Heart left ventricle (tissue), 16 donors: ENCODE results near the gene PCBP4. TPM values are rescaled to one million over a fixed set of nuclear protein-coding genes. Genes with fewer than 3 reads are reported as not detected.

Source experiments
- ATAC-seq, 4 donors: fragments of 200-7000 bp; cut with Tn5 transposase; one replicate each; pipeline ENCODE4 v1.9.1; 2020 to 2022; ENCODE audit warnings: moderate library complexity in 4 of 4, mild to moderate bottlenecking in 3 of 4, moderate number of reproducible peaks in 1 of 4
- DNase-seq, 5 donors: peaks; one replicate each; pipeline ENCODE4 v3.0.0-alpha.2; 2020
- H3K27ac ChIP-seq, 12 donors: fragments of 200-600 bp; sonication (generic) in 4 of 12; one replicate each; pipeline versions ENCODE4 v1.5.0 to v1.8.0; 2016 to 2022; ENCODE audit warnings: mild to moderate bottlenecking in 2 of 12
- H3K27me3 ChIP-seq, 9 donors: fragments of 200-600 bp; sonication (generic) in 2 of 9; one replicate each; pipeline versions ENCODE4 v1.5.1 to v1.8.0; 2016 to 2022; ENCODE audit warnings: mild to moderate bottlenecking in 3 of 9
- H3K36me3 ChIP-seq, 9 donors: fragments of 200-600 bp; sonication (generic) in 2 of 9; one replicate each; pipeline versions ENCODE4 v1.5.0 to v1.8.0; 2018 to 2022; ENCODE audit warnings: mild to moderate bottlenecking in 2 of 9
- H3K4me1 ChIP-seq, 12 donors: fragments of 200-600 bp; sonication (generic) in 4 of 12; one replicate each; pipeline versions ENCODE4 v1.5.0 to v1.8.0; 2016 to 2022; ENCODE audit warnings: mild to moderate bottlenecking in 3 of 12
- H3K4me3 ChIP-seq, 12 donors: fragments of 200-600 bp; sonication (generic) in 4 of 12; one replicate each; pipeline versions ENCODE4 v1.5.0 to v1.8.0; 2017 to 2022; ENCODE audit warnings: mild to moderate bottlenecking in 9 of 12, moderate library complexity in 4 of 12
- H3K9me3 ChIP-seq, 12 donors: fragments of 200-600 bp; sonication (generic) in 4 of 12; one replicate each; pipeline versions ENCODE4 v1.5.0 to v1.8.0; 2016 to 2022; ENCODE audit warnings: mild to moderate bottlenecking in 1 of 12
- POLR2A ChIP-seq, 2 donors: fragments of 450-650 bp; IDR thresholded peaks; one replicate each; pipeline ENCODE4 v1.6.1; 2017; ENCODE audit warnings: antibody characterized with exemption in 2 of 2, mild to moderate bottlenecking in 2 of 2, moderate library complexity in 2 of 2
- WGBS, 4 donors: extraction: QIAGEN DNeasy Blood & Tissue Kit in 2 of 4; methylation state at CpG; one replicate each; pipeline versions ENCODE4 v1.1.5 to v1.1.7; 2013 to 2018; 5-methylcytosine and 5-hydroxymethylcytosine counted together
- intact Hi-C, 10 donors: fragments of 100-400 bp; cut with DNase I; formaldehyde crosslinking; loops; one replicate each; pipeline versions ENCODE4 v1.11.1 to v1.14.2; 2022
- polyA plus RNA-seq, 2 donors: library from polyadenylated mRNA; stranded (reverse); fragments of 200-250 nt; gene quantifications; one replicate each; pipeline ENCODE4 v1.2.3, GENCODE V29; 2013
- total RNA-seq, 9 donors: library from RNA; depleted of rRNA in 2 of 9; stranded (reverse); fragments of >200 nt in 2 of 9; fragmentation: NEBNext Ultra II Directional in 3 of 9; extraction: Animal tissue kit (Norgen Biotek cat#: 25700) in 3 of 9; gene quantifications; one replicate each; pipeline versions ENCODE4 v1.1.0 to v1.2.4, GENCODE V29; 2016 to 2023
- TF ChIP-seq, protein P1 (sequence below), 12 donors: fragments of 200-600 bp; sonication (generic) in 4 of 12; IDR thresholded peaks; one replicate each; pipeline versions ENCODE4 v1.5.0 to v1.8.0; 2018 to 2022; ENCODE audit warnings: antibody characterized with exemption in 12 of 12, mild to moderate bottlenecking in 5 of 12
- donor health status: ischemic (EF 13 %, LVEDD 7.1; RV severe dilation, severe dysfunction).
- donor health status: healthy with polysubstance abuse.
- donor health status: DM: no; HTN: yes; CAD: no.
- donor health status: DM: no; HTN: no; CAD: no.
- donor health status: ischemic (EF 25% LVEDD 6.9; RV normal size, moderate dysfunction).
- donor health status: ischemic (EF 25% LVEDD 5.7; RV mildly dilated, moderate dysfunction).
- donor health status: healthy.
- donor health status: DM: yes; HTN: yes; CAD: no.
- donor health status: ischemic (EF 35%, LVEDD 5.7; RV mildly dilated, moderate dysfunction).
- donor health status: nonischemic (EF 11% LVEDD 7.7; RV severe dilation, severe dysfunction).
- donor health status: DM: yes; HTN: yes; CAD: no.
- donor health status: PGD.
- donor health status: ischemic (EF 29% LVEDD 5.4; RV normal size, mild dysfunction).
- donor health status: nonischemic (EF 23%, LVEDD 6.1; RV moderate dilation, normal function).

Gene PCBP4
- total and polyA plus RNA-seq, 11 donors, result 55.4 to 149 (median 64.8) TPM

DNA sequence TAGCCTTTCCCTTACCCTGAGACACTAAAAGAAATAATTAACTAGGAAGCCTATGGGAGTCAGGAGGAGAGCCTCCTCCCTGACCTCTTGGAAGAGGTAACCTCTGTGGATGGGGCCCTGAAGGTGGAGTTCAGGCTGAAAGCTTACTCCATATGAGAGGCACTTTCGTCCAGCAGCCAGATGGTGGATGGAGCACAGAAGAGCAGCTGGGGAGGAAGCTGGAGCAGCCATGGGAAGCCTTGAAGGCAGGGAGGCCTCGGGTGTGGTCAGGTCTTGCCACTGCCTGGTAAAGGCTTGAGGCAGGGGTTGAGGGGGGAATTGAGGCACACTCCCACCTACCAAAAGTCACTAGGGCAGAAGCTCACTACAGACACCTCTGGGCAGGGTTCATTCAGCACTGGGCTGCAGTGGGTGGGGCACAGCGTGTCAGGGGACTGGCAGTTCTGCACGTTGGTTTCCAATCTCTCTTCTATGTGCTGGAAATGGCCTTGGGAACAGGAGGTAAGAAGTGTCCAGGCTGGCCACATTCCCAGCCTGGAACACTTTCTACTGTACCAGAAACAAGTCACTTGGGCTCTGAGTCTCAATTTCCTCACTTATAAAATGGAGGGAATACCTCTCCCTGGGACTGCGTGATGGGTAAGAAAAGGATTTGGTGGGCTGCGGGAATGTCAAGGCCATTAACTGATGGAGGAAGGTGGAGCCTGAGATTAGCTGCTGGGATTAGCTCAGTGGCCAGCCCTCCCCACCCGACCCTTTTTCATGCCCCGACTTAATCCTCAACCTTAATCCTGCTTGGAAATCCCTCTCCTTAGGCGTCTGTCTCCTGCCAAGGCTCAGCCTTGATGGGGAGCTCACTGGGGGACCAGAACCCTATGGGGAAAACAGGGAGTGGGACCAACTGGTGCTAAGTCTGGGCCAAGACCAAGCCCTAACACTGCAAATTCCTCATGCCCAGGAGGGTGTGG lies 5.4 kb downstream of the PCBP4 start:
- no peak overlapping the region for H3K4me3 ChIP-seq
- peak overlapping the region in 7 of 12 donors; percentile 32 to 80 (median 57) for H3K27ac ChIP-seq
- DNase-seq (peak in 3 of 5 donors; percentile 63 to 78 (median 64)), ATAC-seq (peak; percentile 69 to 79 (median 76))
- H3K27me3 ChIP-seq, result no peaks in the 10 kb centered on the region
- H3K9me3 ChIP-seq, result no peaks in the 10 kb centered on the region
- no peak for TF ChIP-seq POLR2A (IDR thresholded peaks at IDR 0.05)
- TF ChIP-seq, protein P1, sequence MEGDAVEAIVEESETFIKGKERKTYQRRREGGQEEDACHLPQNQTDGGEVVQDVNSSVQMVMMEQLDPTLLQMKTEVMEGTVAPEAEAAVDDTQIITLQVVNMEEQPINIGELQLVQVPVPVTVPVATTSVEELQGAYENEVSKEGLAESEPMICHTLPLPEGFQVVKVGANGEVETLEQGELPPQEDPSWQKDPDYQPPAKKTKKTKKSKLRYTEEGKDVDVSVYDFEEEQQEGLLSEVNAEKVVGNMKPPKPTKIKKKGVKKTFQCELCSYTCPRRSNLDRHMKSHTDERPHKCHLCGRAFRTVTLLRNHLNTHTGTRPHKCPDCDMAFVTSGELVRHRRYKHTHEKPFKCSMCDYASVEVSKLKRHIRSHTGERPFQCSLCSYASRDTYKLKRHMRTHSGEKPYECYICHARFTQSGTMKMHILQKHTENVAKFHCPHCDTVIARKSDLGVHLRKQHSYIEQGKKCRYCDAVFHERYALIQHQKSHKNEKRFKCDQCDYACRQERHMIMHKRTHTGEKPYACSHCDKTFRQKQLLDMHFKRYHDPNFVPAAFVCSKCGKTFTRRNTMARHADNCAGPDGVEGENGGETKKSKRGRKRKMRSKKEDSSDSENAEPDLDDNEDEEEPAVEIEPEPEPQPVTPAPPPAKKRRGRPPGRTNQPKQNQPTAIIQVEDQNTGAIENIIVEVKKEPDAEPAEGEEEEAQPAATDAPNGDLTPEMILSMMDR (IDR thresholded peaks at IDR 0.05), result no peak
- 62 to 67% (median 65%) methylated on average over 9 of the region's 9 CpGs for WGBS, 4 donors
- intact Hi-C loops, result loop anchor here in 1 of 10 donors (10.0 kb wide), 1 partner anchor 1607 kb away; the partner anchor contains the start of genes CYB561D2, NPRL2 and TMEM115
- H3K4me1 ChIP-seq, result peaks cover 3 to 60% (median 45%) of the 10 kb centered on the region in 12 donors
- peaks cover 0 to 34% (median 22%) of the 10 kb centered on the region in 9 donors for H3K36me3 ChIP-seq

- DNase-seq (peak in 1 of 5 donors; percentile 62), ATAC-seq (no peak)
- Histone ChIP-seq H3K27me3 (peaks cover 0 to 9% (median 0%) of the 10 kb centered on the region in 9 donors), H3K4me1 (peaks cover 0 to 58% (median 41%) of the 10 kb centered on the region in 12 donors), H3K4me3 (no peak overlapping the region), H3K9me3 (no peaks in the 10 kb centered on the region), H3K36me3 (peaks cover 0 to 34% (median 22%) of the 10 kb centered on the region in 9 donors), H3K27ac (peak overlapping the region in 2 of 12 donors; percentile 79 to 80)
- intact Hi-C loops, result loop anchor here in 1 of 10 donors (10.0 kb wide), 1 partner anchor 1606 kb away; the partner anchor contains the start of genes CYB561D2, NPRL2 and TMEM115
- no peak for TF ChIP-seq POLR2A (IDR thresholded peaks at IDR 0.05)
- TF ChIP-seq, protein P1 (IDR thresholded peaks at IDR 0.05), result no peak
- WGBS, 4 donors, result 93 to 95% (median 95%) methylated on average over 16 to 18 of the region's 18 CpGs
These were observed 6.2 kb downstream of the PCBP4 start for GRCh38 chr3:51961011-51961410.

- no peak overlapping the region for H3K4me3 ChIP-seq
- ATAC-seq, result no peak
- H3K4me1 ChIP-seq, result peaks cover 0 to 58% (median 37%) of the 10 kb centered on the region in 12 donors
- H3K9me3 ChIP-seq, result no peaks in the 10 kb centered on the region
- H3K27me3 ChIP-seq, result peaks cover 0 to 15% (median 0%) of the 10 kb centered on the region in 9 donors
- intact Hi-C loops, result loop anchor here in 1 of 10 donors (10.0 kb wide), 1 partner anchor 1606 kb away; the partner anchor contains the start of genes CYB561D2, NPRL2 and TMEM115
- H3K27ac ChIP-seq, result no peak overlapping the region
- peaks cover 0 to 34% (median 22%) of the 10 kb centered on the region in 9 donors for H3K36me3 ChIP-seq
- peak in 2 of 5 donors; percentile 17 to 55 for DNase-seq
- 59 to 91% (median 86%) methylated on average over 3 to 10 of the region's 10 CpGs for WGBS, 4 donors
- TF ChIP-seq, protein P1 (IDR thresholded peaks at IDR 0.05), result no peak
- TF ChIP-seq POLR2A (IDR thresholded peaks at IDR 0.05), result no peak
These were observed 6.9 kb downstream of the PCBP4 start for GRCh38 chr3:51960386-51960785.
